Neural cell (in vitro differentiated cells): ENCODE data around the gene PPL.

ENCODE experiments used
- EP300 ChIP-seq: fragments of 450-650 bp; conservative IDR thresholded peaks from 2 replicates; pipeline ENCODE4 v1.6.1; 2014; ENCODE audit warnings: antibody characterized with exemption, mild to moderate bottlenecking, moderate library complexity; ENCODE audit not compliant: poor library complexity, severe bottlenecking
- POLR2AphosphoS5 ChIP-seq: IDR thresholded peaks from 2 replicates; pipeline ENCODE4 v1.6.1; 2012
- REST ChIP-seq: IDR thresholded peaks from 2 replicates; pipeline ENCODE4 v1.6.1; 2012; ENCODE audit warnings: borderline replicate concordance
- TF ChIP-seq, protein P1 (sequence below): fragments of 450-650 bp; IDR thresholded peaks from 2 replicates; pipeline ENCODE4 v1.5.1; 2014; ENCODE audit warnings: antibody characterized with exemption, mild to moderate bottlenecking, moderate library complexity; ENCODE audit not compliant: poor library complexity, severe bottlenecking

DNA sequence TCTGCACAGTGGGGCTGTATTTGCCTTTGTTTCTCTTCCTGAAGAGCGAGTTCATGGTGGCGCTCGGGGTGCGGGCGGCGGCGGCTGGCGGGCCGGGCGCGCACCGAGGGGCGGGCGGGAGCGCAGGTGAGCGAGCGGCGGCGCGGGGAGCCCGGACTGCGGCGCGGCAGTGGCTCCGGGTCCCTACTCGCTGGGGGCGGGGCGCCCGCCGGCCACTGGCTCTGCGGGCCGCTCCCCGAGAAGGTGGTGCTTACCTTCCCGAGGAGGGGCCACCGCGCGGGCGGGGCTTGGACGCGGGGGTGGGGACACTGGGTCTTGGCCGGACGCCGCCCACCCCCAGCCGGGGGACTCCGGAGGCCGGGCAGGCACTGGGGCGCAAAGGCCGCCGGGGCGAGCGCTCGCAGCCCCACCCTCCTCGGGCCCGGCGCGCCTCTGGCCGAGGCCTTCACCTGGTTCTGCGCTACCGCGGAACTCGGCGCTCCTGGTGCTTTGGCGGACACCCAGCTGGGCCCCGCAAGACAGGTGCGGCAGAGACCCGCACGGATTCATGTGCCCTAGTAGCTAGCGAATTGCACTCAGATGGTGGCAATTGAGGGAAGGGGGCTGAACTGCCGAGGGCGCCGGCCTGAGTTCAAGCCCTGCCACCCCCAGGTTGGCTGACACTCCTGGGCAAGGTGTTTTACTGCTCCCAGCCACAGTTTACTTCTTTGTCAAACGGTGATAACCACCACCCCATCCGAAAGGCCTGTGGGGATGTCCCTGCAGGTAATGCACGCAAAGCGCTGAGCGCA, at the start of gene PPL:
- TF ChIP-seq, protein P1, sequence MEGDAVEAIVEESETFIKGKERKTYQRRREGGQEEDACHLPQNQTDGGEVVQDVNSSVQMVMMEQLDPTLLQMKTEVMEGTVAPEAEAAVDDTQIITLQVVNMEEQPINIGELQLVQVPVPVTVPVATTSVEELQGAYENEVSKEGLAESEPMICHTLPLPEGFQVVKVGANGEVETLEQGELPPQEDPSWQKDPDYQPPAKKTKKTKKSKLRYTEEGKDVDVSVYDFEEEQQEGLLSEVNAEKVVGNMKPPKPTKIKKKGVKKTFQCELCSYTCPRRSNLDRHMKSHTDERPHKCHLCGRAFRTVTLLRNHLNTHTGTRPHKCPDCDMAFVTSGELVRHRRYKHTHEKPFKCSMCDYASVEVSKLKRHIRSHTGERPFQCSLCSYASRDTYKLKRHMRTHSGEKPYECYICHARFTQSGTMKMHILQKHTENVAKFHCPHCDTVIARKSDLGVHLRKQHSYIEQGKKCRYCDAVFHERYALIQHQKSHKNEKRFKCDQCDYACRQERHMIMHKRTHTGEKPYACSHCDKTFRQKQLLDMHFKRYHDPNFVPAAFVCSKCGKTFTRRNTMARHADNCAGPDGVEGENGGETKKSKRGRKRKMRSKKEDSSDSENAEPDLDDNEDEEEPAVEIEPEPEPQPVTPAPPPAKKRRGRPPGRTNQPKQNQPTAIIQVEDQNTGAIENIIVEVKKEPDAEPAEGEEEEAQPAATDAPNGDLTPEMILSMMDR: no peak
- no peak for TF ChIP-seq EP300
- TF ChIP-seq POLR2AphosphoS5: no peak
- peak; percentile 20 for TF ChIP-seq REST
